Measurements from ENCODE around the gene MUC5B. TPM values are rescaled to one million over a fixed set of nuclear protein-coding genes. Genes with fewer than 3 reads are reported as not detected.

Gene MUC5B
- total RNA-seq, 2 donors from 2014 or later: not detected

- Histone ChIP-seq H3K9me3 (ENCODE audit: control insufficient read depth, low read length) (no peaks in the 10 kb centered on the region), H3K27me3 (ENCODE audit: control insufficient read depth, insufficient read depth, low read length, poor library complexity, severe bottlenecking) (no peaks in the 10 kb centered on the region), H3K36me3 (ENCODE audit: control insufficient read depth, insufficient read depth, low read length) (peaks cover 21% of the 10 kb centered on the region), H3K4me1 (ENCODE audit: control insufficient read depth, insufficient read depth, low read length) (no peaks in the 10 kb centered on the region), H3K9ac (ENCODE audit: extremely low read depth, low read length, poor library complexity, severe bottlenecking) (no peak overlapping the region), H3K27ac (ENCODE audit: low read depth, low read length) (no peak overlapping the region), H3K4me3 (ENCODE audit: low read length) (no peak overlapping the region)
- DNase-seq: no peak
- H3K27ac Mint-ChIP-seq: no peak overlapping the region
- H3K27me3 Mint-ChIP-seq (ENCODE audit: insufficient read depth): no peaks in the 10 kb centered on the region
- H3K9me3 Mint-ChIP-seq: no peaks in the 10 kb centered on the region
- H3K36me3 Mint-ChIP-seq (ENCODE audit: low read depth): peaks cover 40% of the 10 kb centered on the region
- TF ChIP-seq CTCF (conservative IDR thresholded peaks at IDR 0.05): no peak
- H3K4me1 Mint-ChIP-seq: no peaks in the 10 kb centered on the region
- WGBS, 2 experiments (ENCODE audit: insufficient coverage in 1 of 2, insufficient read length in 1 of 2): 90 to 92% methylated on average over 5 to 8 of the region's 8 CpGs
- no peak overlapping the region for H3K4me3 Mint-ChIP-seq
Measured at GRCh38 chr11:1283906-1284305, 61.0 kb downstream of the MUC5B start.

GRCh38 chr11:1285316-1285744, 62.5 kb downstream of the MUC5B start:
- H3K9me3 ChIP-seq (ENCODE audit: control insufficient read depth, low read length): no peaks in the 10 kb centered on the region
- H3K27me3 ChIP-seq (ENCODE audit: control insufficient read depth, insufficient read depth, low read length, poor library complexity, severe bottlenecking): no peaks in the 10 kb centered on the region
- peaks cover 47% of the 10 kb centered on the region for H3K36me3 Mint-ChIP-seq (ENCODE audit: low read depth)
- H3K27ac ChIP-seq (ENCODE audit: low read depth, low read length): no peak overlapping the region
- no peak overlapping the region for H3K9ac ChIP-seq (ENCODE audit: extremely low read depth, low read length, poor library complexity, severe bottlenecking)
- H3K27ac Mint-ChIP-seq: no peak overlapping the region
- H3K4me3 ChIP-seq (ENCODE audit: low read length): no peak overlapping the region
- DNase-seq: no peak
- no peaks in the 10 kb centered on the region for H3K27me3 Mint-ChIP-seq (ENCODE audit: insufficient read depth)
- no peaks in the 10 kb centered on the region for H3K9me3 Mint-ChIP-seq
- H3K4me1 ChIP-seq (ENCODE audit: control insufficient read depth, insufficient read depth, low read length): no peaks in the 10 kb centered on the region
- H3K36me3 ChIP-seq (ENCODE audit: control insufficient read depth, insufficient read depth, low read length): peaks cover 17% of the 10 kb centered on the region
- 93 to 97% methylated on average over 22 to 23 of the region's 23 CpGs for WGBS, 2 experiments (ENCODE audit: insufficient coverage in 1 of 2, insufficient read length in 1 of 2)
- no peak overlapping the region for H3K4me3 Mint-ChIP-seq
- H3K4me1 Mint-ChIP-seq: no peaks in the 10 kb centered on the region
- TF ChIP-seq CTCF (conservative IDR thresholded peaks at IDR 0.05): no peak

GRCh38 chr11:1285876-1286275, 63.0 kb downstream of the MUC5B start:
- Mint-ChIP-seq H3K27me3 (ENCODE audit: insufficient read depth) (no peaks in the 10 kb centered on the region), H3K4me1 (no peaks in the 10 kb centered on the region), H3K9me3 (no peaks in the 10 kb centered on the region), H3K4me3 (no peak overlapping the region), H3K27ac (no peak overlapping the region), H3K36me3 (ENCODE audit: low read depth) (peaks cover 48% of the 10 kb centered on the region)
- H3K36me3 ChIP-seq (ENCODE audit: control insufficient read depth, insufficient read depth, low read length): peaks cover 17% of the 10 kb centered on the region
- no peaks in the 10 kb centered on the region for H3K27me3 ChIP-seq (ENCODE audit: control insufficient read depth, insufficient read depth, low read length, poor library complexity, severe bottlenecking)
- H3K9ac ChIP-seq (ENCODE audit: extremely low read depth, low read length, poor library complexity, severe bottlenecking): no peak overlapping the region
- H3K27ac ChIP-seq (ENCODE audit: low read depth, low read length): no peak overlapping the region
- no peak for DNase-seq
- TF ChIP-seq CTCF (conservative IDR thresholded peaks at IDR 0.05): no peak
- no peaks in the 10 kb centered on the region for H3K4me1 ChIP-seq (ENCODE audit: control insufficient read depth, insufficient read depth, low read length)
- 94 to 95% methylated on average over 12 to 17 of the region's 17 CpGs for WGBS, 2 experiments (ENCODE audit: insufficient coverage in 1 of 2, insufficient read length in 1 of 2)
- H3K9me3 ChIP-seq (ENCODE audit: control insufficient read depth, low read length): no peaks in the 10 kb centered on the region
- H3K4me3 ChIP-seq (ENCODE audit: low read length): no peak overlapping the region
